Measurements from ENCODE around the gene NAALADL2.
"Not testable (repeated sequence)": the region's sequence is repeated elsewhere in the genome, so short reads cannot be mapped to it uniquely, and the experiment has no call there.

NAALADL2 gene

GRCh38 chr3:175590745-175591144 is 731.6 kb downstream of the NAALADL2 start:
- no peak for DNase-seq (ENCODE audit: low spot score)

DNA sequence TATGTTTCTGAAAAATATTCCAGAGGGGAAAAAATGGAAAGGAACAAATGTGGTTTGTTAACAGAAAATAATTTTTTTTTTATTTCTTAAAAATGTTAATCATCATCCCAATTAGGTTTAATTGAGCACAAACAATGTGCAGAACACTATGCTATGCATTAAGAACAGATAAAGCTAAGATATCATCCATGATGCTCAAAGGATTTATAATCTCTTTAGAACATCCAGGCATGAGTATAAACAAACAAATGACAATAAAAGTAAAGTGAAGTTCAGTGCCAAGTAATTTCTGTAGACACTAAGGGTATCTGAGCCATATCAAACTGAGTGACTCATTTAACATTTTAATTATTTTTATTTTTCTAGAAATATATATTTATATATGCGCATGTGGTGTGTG is 732.2 kb downstream of the NAALADL2 start:
- no peak for DNase-seq (ENCODE audit: low spot score)

DNA sequence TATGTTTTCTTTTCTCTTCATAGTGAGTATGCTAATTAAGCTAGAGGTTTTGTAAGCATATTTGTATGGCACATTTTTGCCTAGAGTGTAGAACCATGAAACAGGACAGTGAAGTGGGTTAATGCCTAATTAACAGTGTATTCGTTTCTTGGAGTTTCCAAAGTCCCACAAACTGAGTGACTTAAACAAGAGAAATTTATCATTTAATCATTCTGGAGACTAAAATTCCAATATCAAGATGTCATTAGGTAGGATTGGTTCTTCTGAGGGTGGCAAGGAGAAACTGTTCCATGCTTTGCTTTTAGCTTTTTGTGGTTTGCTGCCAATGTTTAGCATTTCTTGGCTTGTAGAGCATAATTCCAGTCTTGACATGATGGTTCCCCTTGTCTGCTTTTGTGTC is 734.2 kb downstream of the NAALADL2 start:
- DNase-seq (ENCODE audit: low spot score) = no peak

- no peak for DNase-seq (ENCODE audit: low spot score)
These were observed 739.6 kb downstream of the NAALADL2 start for GRCh38 chr3:175598740-175599139.

GRCh38 chr3:175601521-175601920 is 742.4 kb downstream of the NAALADL2 start:
- DNase-seq (ENCODE audit: low spot score) = no peak

GRCh38 chr3:175605851-175606250 is 746.7 kb downstream of the NAALADL2 start:
- peak; percentile 26 for DNase-seq (ENCODE audit: low spot score)

- DNase-seq (ENCODE audit: low spot score) = no peak
These were observed 747.6 kb downstream of the NAALADL2 start for GRCh38 chr3:175606650-175607318.

- DNase-seq (ENCODE audit: low spot score) = peak; percentile 18
These were observed 749.2 kb downstream of the NAALADL2 start for GRCh38 chr3:175608356-175608755.

- DNase-seq (ENCODE audit: low spot score) = no peak
These were observed 749.8 kb downstream of the NAALADL2 start for GRCh38 chr3:175608911-175609310.

GRCh38 chr3:175612487-175613196 is 753.5 kb downstream of the NAALADL2 start:
- no peak for DNase-seq (ENCODE audit: low spot score)

DNA sequence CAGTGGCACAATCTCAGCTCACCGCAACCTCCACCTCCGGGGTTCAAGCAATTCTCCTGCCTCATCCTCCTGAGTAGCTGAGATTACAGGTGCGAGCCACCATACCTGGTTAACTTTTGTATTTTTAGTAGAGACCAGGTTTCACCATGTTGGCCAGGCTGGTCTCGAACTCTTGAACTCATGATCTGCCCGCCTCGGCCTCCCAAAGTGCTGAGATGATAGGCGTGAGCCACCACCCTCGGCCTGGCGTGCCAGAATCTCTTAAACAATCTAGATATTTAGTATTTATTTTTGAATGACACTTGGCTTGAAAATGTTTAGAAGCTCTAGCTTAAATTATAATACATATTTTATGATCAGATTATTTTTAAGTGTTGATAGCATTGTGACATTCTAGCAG is 755.0 kb downstream of the NAALADL2 start:
- not testable (repeated sequence) for DNase-seq (ENCODE audit: low spot score)

DNA sequence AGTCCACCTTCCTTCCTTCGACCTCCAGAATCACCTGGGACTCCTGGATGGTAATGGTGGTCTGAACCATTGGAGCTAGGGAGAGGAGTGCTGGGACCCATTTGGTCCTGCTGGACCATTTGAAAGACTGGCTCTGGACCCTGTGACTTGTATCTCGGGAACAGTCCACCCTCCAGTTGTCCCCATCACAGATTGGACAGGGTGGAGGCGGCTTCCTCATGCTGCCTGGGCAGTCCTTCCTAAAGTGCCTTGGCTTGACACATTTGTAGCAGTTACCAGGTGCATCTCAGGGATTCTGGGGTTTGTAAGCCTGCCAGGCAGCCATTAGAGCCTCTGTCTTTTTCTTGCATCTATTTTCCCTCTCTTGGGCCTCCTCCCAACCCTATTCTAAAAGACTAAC is 758.1 kb downstream of the NAALADL2 start:
- DNase-seq (ENCODE audit: low spot score) = no peak

DNA sequence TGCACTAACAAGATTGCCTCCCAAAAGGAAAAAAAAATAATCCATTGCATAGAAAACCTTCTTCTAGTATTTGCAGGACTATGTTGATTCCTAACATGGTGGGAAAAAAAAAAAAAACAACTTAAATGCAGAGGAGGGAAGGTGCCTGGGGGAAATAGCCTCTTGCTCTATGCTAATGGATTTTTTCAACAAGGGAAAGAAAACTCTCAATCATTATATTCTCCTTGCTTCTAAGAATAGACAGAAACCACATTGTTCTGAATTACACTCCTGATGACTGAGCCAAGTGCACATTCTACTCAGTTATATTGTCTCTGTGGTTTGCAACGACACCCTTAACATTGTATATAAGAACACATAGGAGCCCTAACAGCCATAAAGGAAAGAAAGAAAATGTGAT is 760.2 kb downstream of the NAALADL2 start:
- no peak for DNase-seq (ENCODE audit: low spot score)

GRCh38 chr3:175620093-175620492 is 761.0 kb downstream of the NAALADL2 start:
- no peak for DNase-seq (ENCODE audit: low spot score)

DNA sequence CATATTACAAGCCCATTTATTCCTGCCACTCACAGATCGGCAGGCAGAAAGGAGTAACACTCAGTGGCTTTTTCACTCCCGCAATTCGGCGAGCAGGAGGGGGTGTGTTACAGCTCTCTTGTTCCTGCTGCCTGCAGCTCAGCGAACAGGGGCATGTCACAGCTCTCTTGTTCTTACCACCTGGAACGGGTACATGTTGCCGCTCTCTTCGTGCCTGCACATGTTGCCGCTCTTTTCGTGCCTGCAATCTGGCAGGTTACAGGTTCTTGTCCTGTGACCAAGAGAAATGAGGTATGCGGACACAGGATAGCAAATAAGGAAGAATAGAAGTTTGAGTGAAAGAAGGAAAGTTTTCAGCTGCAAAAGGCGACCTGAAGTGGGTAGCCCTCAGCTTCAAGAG is 761.4 kb downstream of the NAALADL2 start:
- DNase-seq (ENCODE audit: low spot score) = no peak

- DNase-seq (ENCODE audit: low spot score) = no peak
These were observed 781.8 kb downstream of the NAALADL2 start for GRCh38 chr3:175640958-175641357.

DNA sequence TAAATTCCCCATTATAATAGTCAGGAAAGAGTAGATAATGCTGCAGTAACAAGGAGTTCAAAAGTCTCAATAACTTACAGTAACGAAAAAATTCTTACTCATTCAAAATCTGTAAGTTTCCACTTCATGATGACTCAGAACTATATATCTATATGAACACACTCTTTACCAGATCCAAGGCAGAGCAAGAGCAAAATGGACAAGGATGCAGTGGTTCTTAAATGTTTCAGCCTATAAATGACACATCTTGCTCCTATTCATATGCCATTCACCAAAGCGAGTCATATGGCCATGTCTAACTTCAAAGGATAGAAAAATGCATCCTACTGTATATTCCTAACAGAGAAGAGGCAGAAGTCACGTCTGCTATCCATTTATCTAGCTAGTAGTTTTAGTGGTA is 787.7 kb downstream of the NAALADL2 start:
- no peak for DNase-seq (ENCODE audit: low spot score)

DNA sequence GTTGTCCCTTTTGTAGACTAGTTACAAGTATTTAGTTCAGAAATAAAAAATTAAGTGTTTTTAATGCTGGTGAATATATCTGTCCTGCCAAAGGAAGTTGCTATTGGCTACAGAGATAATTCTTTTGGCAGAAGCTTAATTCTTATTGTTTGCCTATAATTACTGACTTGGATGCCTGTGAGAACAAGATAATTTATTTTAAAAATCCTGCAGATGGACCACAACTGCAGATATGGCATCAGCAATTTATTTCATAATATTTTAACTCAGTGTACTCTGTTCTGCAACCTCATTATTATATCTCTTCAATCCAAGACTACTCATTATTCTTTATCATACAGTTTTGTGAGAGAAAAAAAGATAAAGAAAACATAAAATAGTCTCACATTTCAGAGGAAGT is 789.8 kb downstream of the NAALADL2 start:
- no peak for DNase-seq (ENCODE audit: low spot score)

DNA sequence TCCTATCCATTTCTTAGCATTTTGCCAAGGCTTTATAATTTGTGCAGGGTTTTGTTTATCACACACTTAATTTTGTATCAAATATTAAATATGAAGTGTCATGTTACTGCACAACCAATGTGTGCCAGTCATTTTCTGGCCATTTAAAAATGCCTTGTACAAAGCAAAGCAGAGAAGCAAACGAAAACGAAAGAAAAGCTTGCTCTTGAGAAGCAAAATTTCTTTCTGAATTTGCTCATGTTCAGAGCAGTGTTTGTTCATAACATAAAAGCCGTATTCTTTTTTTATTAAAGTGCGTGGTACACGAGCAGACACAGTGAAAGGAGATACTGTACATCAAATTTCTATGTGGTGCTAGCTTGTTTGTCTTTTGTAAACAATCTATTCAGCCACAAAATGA is 792.6 kb downstream of the NAALADL2 start:
- no peak for DNase-seq (ENCODE audit: low spot score)

GRCh38 chr3:175655351-175655750 is 796.2 kb downstream of the NAALADL2 start:
- no peak for DNase-seq (ENCODE audit: low spot score)

DNA sequence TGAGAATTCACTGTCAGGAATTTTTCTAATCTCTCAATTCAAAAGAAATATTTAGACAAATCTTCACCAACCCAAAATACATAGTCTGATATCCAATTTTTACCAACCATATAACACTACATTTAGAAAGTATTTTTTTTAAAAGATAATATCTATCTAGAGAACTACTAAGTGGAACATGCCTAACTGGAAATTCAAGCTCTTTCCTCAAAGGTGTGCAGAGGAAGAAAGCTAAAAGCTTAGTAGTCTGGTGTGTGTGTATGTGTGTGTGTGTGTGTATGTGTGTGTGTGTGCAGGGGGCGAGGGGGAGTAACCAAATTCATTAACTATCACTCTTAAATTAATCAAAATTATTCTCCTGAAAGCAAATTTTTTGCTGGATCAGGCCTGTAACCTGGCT is 797.3 kb downstream of the NAALADL2 start:
- DNase-seq (ENCODE audit: low spot score) = no peak

DNA sequence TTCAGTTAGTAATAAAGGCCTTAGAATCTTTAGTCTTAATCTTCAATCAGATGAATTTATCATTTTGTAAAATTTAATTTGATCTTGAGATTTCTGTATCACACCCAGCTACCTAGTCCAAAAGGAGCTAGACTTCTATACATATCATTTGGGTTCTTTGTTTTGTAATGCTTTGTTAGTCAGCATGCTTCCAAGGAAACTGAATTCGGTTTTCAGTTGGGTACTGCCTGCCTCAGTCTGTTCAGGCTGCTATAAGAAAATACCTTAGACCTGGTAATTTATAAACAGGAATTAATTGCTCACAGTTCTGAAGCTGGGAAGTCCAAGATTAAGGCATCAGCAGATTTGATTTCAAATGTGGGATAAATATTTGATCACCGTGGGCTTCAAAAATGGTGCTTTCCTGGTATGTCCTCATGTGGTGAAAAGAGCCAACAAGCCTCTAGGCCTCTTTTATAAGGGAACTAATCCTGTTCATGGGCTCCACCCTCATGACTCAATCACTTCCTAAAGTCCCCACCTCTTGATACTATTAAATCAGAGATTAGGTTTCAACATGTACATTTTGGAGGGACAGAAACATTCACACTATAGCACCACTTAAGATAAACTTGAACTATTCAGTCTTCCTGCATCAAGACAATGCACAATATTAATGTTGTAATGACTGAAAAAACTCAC is 800.7 kb downstream of the NAALADL2 start:
- no peak for DNase-seq (ENCODE audit: low spot score)

GRCh38 chr3:175662815-175663214 is 803.7 kb downstream of the NAALADL2 start:
- DNase-seq (ENCODE audit: low spot score) = no peak
